Testis (tissue), 3 donors: Measurements from ENCODE around the gene ZFYVE28. TPM values are rescaled to one million over a fixed set of nuclear protein-coding genes. Genes with fewer than 3 reads are reported as not detected.

Experiments
- DNase-seq: peaks from one replicate; pipeline ENCODE4 v3.0.0-alpha.2; 2019
- H3K27ac ChIP-seq, 2 donors: fragments of 200-600 bp; sonication (generic); one replicate each; pipeline ENCODE4 v1.5.1; 2019
- H3K27me3 ChIP-seq: fragments of 200-600 bp; sonication (generic); one replicate; pipeline ENCODE4 v1.5.1; 2019
- H3K36me3 ChIP-seq: fragments of 200-600 bp; sonication (generic); one replicate; pipeline ENCODE4 v1.5.1; 2017; ENCODE audit warnings: low read depth; ENCODE audit errors: missing control alignments
- H3K4me1 ChIP-seq: fragments of 200-600 bp; sonication (generic); one replicate; pipeline ENCODE4 v1.5.1; 2019
- H3K4me3 ChIP-seq, 2 donors: fragments of 200-600 bp; sonication (generic); one replicate each; pipeline ENCODE4 v1.5.1; 2017 to 2019
- H3K9me3 ChIP-seq: fragments of 200-600 bp; sonication (generic); one replicate; pipeline ENCODE4 v1.5.1; 2017
- CTCF ChIP-seq, 3 experiments: fragments of 450-650 bp in 2 of 3; fragments of 200-600 bp in 1 of 3; sonication (generic) in 1 of 3; IDR thresholded peaks; one replicate each; pipeline ENCODE4 v1.5.1; 2016 to 2019; ENCODE audit warnings: antibody characterized with exemption in 3 of 3, mild to moderate bottlenecking in 2 of 3, moderate library complexity in 1 of 3
- POLR2A ChIP-seq: fragments of 450-650 bp; IDR thresholded peaks from one replicate; pipeline ENCODE4 v1.6.1; 2017; ENCODE audit warnings: antibody characterized with exemption, mild to moderate bottlenecking, moderate library complexity
- WGBS, 2 donors: methylation state at CpG; one replicate each; pipeline ENCODE4 v1.1.5; 2018; 5-methylcytosine and 5-hydroxymethylcytosine counted together
- intact Hi-C: fragments of 100-400 bp; cut with DNase I; formaldehyde crosslinking; loops from one replicate; pipeline ENCODE4 v1.15.1; 2023; ENCODE audit warnings: low total_unique reads
- polyA plus RNA-seq: library from polyadenylated mRNA; stranded (reverse); fragments of 350-450 nt; fragmentation: Illumina TruSeq; extraction: RNeasy Lipid Tissue Mini Kit (QIAGEN cat#74804); gene quantifications from one replicate; pipeline ENCODE4 v1.2.3, GENCODE V29; 2014; ENCODE audit warnings: low read depth, low replicate concordance; ENCODE audit not compliant: insufficient read depth
- total RNA-seq, 2 donors: library from RNA; depleted of rRNA; stranded (reverse); fragments of >200 nt; gene quantifications; one replicate each; pipeline ENCODE4 v1.2.3, GENCODE V29; 2016

Gene ZFYVE28
- total and polyA plus RNA-seq, 3 donors from 2014 or later: 14.7 to 55.3 (median 40.5) TPM

- H3K4me1 ChIP-seq: peaks cover 18% of the 10 kb centered on the region
- intact Hi-C loops: no loop called here
- H3K27ac ChIP-seq: no peak overlapping the region
- H3K36me3 ChIP-seq: no peaks in the 10 kb centered on the region
- no peak for DNase-seq
- H3K4me3 ChIP-seq: no peak overlapping the region
- TF ChIP-seq POLR2A: no peak
- no peak for TF ChIP-seq CTCF (IDR thresholded peaks at IDR 0.05)
- H3K27me3 ChIP-seq: no peaks in the 10 kb centered on the region
- 87 to 100% methylated on average over 1 to 28 of the region's 28 CpGs for WGBS, 2 donors
- no peaks in the 10 kb centered on the region for H3K9me3 ChIP-seq
These were observed 18.7 kb downstream of the ZFYVE28 start for GRCh38 chr4:2399631-2400190.

GRCh38 chr4:2399216-2399615 lies 19.2 kb downstream of the ZFYVE28 start:
- TF ChIP-seq CTCF (IDR thresholded peaks at IDR 0.05): no peak
- TF ChIP-seq POLR2A: no peak
- no peak for DNase-seq
- WGBS, 2 donors: 78 to 86% methylated on average over 10 of the region's 10 CpGs
- Histone ChIP-seq H3K27ac (no peak overlapping the region), H3K27me3 (no peaks in the 10 kb centered on the region), H3K4me3 (no peak overlapping the region), H3K36me3 (no peaks in the 10 kb centered on the region), H3K9me3 (no peaks in the 10 kb centered on the region), H3K4me1 (peaks cover 18% of the 10 kb centered on the region)
- intact Hi-C loops: no loop called here

- Histone ChIP-seq H3K4me1 (peaks cover 23% of the 10 kb centered on the region), H3K36me3 (no peaks in the 10 kb centered on the region), H3K4me3 (no peak overlapping the region), H3K27me3 (no peaks in the 10 kb centered on the region), H3K9me3 (no peaks in the 10 kb centered on the region), H3K27ac (no peak overlapping the region)
- no peak for DNase-seq
- 72 to 84% methylated on average over 20 of the region's 20 CpGs for WGBS, 2 donors
- intact Hi-C loops: no loop called here
- no peak for TF ChIP-seq CTCF (IDR thresholded peaks at IDR 0.05)
- no peak for TF ChIP-seq POLR2A
These were observed 20.7 kb downstream of the ZFYVE28 start for GRCh38 chr4:2397596-2398379.

GRCh38 chr4:2396781-2397368 lies 21.6 kb downstream of the ZFYVE28 start:
- TF ChIP-seq POLR2A: no peak
- TF ChIP-seq CTCF (IDR thresholded peaks at IDR 0.05): no peak
- DNase-seq: no peak
- no peaks in the 10 kb centered on the region for H3K9me3 ChIP-seq
- H3K36me3 ChIP-seq: no peaks in the 10 kb centered on the region
- H3K4me1 ChIP-seq: peaks cover 23% of the 10 kb centered on the region
- H3K27ac ChIP-seq: no peak overlapping the region
- no peaks in the 10 kb centered on the region for H3K27me3 ChIP-seq
- no peak overlapping the region for H3K4me3 ChIP-seq
- intact Hi-C loops: no loop called here
- 78 to 83% methylated on average over 18 of the region's 21 CpGs for WGBS, 2 donors
